Measurements from ENCODE around the gene RIMKLB.
"Not testable (repeated sequence)": the region's sequence is repeated elsewhere in the genome, so short reads cannot be mapped to it uniquely, and the experiment has no call there.

DNA sequence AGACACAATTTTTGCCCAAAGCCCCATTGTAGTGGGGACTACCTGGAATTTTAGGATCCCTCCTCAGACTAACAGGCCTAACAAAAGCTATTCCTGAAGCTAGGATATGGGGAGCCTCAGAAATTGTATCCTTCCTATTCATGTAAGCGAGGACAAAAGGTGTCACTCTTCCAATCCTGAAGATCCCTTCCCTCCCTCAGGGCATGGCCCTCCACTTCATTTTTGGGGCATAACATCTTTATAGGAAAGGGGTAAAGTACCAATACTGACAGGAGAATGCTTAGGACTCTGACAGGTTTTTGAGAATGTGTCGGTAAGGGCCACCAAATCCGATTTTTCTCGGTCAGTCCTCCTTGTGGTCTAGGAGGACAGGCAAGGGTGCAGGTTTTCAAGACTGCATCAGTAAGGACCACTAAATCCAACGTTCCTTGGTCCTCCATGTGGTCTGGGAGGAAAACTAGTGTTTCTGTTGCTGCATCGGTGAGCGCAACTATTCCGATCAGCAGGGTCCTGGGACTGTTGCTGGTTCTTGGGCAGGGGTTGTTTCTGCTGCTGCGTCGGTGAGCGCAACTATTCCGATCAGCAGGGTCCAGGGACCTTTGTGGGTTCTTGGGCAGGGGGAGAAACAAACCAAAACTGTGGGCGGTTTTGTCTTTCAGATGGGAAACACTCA, 91.7 kb downstream of the RIMKLB start:
- TF ChIP-seq POLR2A (IDR thresholded peaks at IDR 0.05): not testable (repeated sequence)
- TF ChIP-seq, protein P1, sequence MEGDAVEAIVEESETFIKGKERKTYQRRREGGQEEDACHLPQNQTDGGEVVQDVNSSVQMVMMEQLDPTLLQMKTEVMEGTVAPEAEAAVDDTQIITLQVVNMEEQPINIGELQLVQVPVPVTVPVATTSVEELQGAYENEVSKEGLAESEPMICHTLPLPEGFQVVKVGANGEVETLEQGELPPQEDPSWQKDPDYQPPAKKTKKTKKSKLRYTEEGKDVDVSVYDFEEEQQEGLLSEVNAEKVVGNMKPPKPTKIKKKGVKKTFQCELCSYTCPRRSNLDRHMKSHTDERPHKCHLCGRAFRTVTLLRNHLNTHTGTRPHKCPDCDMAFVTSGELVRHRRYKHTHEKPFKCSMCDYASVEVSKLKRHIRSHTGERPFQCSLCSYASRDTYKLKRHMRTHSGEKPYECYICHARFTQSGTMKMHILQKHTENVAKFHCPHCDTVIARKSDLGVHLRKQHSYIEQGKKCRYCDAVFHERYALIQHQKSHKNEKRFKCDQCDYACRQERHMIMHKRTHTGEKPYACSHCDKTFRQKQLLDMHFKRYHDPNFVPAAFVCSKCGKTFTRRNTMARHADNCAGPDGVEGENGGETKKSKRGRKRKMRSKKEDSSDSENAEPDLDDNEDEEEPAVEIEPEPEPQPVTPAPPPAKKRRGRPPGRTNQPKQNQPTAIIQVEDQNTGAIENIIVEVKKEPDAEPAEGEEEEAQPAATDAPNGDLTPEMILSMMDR (IDR thresholded peaks at IDR 0.05): not testable (repeated sequence)
